NB4 (cell line): ENCODE data around the gene SHKBP1.

Experiments
- CTCF ChIP-seq: IDR thresholded peaks from one replicate; pipeline ENCODE4 v1.5.1; 2012; ENCODE audit warnings: low read depth, low read length
- MAX ChIP-seq: IDR thresholded peaks from 2 replicates; pipeline ENCODE4 v1.6.1; 2011; ENCODE audit warnings: low read depth, low read length
- POLR2A ChIP-seq: IDR thresholded peaks from 2 replicates; pipeline ENCODE4 v1.6.1; 2011; ENCODE audit warnings: mild to moderate bottlenecking; ENCODE audit not compliant: insufficient read length; ENCODE audit errors: extremely low read depth

- no peak for TF ChIP-seq POLR2A
- no peak for TF ChIP-seq MAX
- TF ChIP-seq CTCF = no peak
These were observed 22.2 kb downstream of the SHKBP1 start for GRCh38 chr19:40598918-40599307.
